IMR-90 (cell line): ENCODE measurements around the gene CPNE9.

ENCODE experiments used
- CEBPB ChIP-seq: IDR thresholded peaks from 2 replicates; pipeline ENCODE4 v1.6.1; 2012; ENCODE audit warnings: low read depth, low read length, improper control_type of control experiment
- CHD1 ChIP-seq: IDR thresholded peaks from 2 replicates; pipeline ENCODE4 v1.6.1; 2012; ENCODE audit warnings: low read depth, low read length, improper control_type of control experiment
- FOS ChIP-seq: fragments of 150-350 bp; IDR thresholded peaks from 2 replicates; pipeline ENCODE4 v1.6.1; 2016; ENCODE audit warnings: low read depth, low read length
- MAFK ChIP-seq: IDR thresholded peaks from 2 replicates; pipeline ENCODE4 v1.6.1; 2012; ENCODE audit warnings: low read depth, low read length, improper control_type of control experiment
- MXI1 ChIP-seq: IDR thresholded peaks from 2 replicates; pipeline ENCODE4 v1.6.1; 2012; ENCODE audit warnings: low read depth, mild to moderate bottlenecking, low read length, moderate library complexity, borderline replicate concordance
- POLR2A ChIP-seq: IDR thresholded peaks from 2 replicates; pipeline ENCODE4 v1.6.1; 2012; ENCODE audit warnings: mild to moderate bottlenecking, low read depth, low read length
- RAD21 ChIP-seq: IDR thresholded peaks from 2 replicates; pipeline ENCODE4 v1.6.1; 2012; ENCODE audit warnings: low read length, improper control_type of control experiment
- RFX5 ChIP-seq: IDR thresholded peaks from 2 replicates; pipeline ENCODE4 v1.8.0; 2012; ENCODE audit warnings: low read depth, mild to moderate bottlenecking, low read length, moderate library complexity
- SMC3 ChIP-seq: fragments of 150-350 bp; IDR thresholded peaks from 2 replicates; pipeline ENCODE4 v1.6.1; 2016; ENCODE audit warnings: low read depth, mild to moderate bottlenecking, antibody characterized with exemption, low read length, moderate library complexity
- TF ChIP-seq, protein P1 (sequence below): conservative IDR thresholded peaks from 2 replicates; pipeline ENCODE4 v1.5.1; 2012; ENCODE audit warnings: mild to moderate bottlenecking, low read depth, low read length, improper control_type of control experiment
- TF ChIP-seq, protein P2 (sequence below): fragments of 150-350 bp; IDR thresholded peaks from 2 replicates; pipeline ENCODE4 v1.6.1; 2016; ENCODE audit warnings: low read depth, mild to moderate bottlenecking, low read length, moderate library complexity, borderline replicate concordance
- TF ChIP-seq, protein P3 (sequence below): fragments of 150-350 bp; IDR thresholded peaks from 2 replicates; pipeline ENCODE4 v1.6.1; 2017; ENCODE audit warnings: mild to moderate bottlenecking, antibody characterized with exemption, low read length, low read depth

DNA sequence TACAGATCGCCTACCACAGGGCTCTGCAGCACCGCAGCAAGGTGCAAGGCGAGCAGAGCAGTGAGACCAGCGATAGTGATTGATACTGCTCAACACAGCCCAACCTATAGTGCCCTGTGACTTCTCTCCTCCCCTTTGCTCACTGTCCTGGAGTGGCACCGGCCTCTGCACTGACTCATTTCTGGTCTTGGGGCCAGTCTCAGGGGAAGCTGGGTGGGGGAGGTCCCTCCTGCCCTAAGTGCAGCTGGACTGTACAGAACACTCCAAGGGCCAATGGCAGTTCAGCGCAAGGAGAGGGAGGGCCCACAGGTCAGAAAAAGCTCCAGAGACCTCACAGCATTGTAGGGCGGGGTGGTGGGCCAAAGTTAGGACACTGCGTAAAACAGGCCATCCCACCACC is 43.6 kb downstream of the CPNE9 start:
- TF ChIP-seq, protein P1, sequence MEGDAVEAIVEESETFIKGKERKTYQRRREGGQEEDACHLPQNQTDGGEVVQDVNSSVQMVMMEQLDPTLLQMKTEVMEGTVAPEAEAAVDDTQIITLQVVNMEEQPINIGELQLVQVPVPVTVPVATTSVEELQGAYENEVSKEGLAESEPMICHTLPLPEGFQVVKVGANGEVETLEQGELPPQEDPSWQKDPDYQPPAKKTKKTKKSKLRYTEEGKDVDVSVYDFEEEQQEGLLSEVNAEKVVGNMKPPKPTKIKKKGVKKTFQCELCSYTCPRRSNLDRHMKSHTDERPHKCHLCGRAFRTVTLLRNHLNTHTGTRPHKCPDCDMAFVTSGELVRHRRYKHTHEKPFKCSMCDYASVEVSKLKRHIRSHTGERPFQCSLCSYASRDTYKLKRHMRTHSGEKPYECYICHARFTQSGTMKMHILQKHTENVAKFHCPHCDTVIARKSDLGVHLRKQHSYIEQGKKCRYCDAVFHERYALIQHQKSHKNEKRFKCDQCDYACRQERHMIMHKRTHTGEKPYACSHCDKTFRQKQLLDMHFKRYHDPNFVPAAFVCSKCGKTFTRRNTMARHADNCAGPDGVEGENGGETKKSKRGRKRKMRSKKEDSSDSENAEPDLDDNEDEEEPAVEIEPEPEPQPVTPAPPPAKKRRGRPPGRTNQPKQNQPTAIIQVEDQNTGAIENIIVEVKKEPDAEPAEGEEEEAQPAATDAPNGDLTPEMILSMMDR = no peak
- no peak for TF ChIP-seq MXI1
- no peak for TF ChIP-seq CEBPB
- TF ChIP-seq, protein P2, sequence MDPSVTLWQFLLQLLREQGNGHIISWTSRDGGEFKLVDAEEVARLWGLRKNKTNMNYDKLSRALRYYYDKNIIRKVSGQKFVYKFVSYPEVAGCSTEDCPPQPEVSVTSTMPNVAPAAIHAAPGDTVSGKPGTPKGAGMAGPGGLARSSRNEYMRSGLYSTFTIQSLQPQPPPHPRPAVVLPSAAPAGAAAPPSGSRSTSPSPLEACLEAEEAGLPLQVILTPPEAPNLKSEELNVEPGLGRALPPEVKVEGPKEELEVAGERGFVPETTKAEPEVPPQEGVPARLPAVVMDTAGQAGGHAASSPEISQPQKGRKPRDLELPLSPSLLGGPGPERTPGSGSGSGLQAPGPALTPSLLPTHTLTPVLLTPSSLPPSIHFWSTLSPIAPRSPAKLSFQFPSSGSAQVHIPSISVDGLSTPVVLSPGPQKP = no peak
- TF ChIP-seq CHD1 = no peak
- no peak for TF ChIP-seq POLR2A
- TF ChIP-seq RFX5 = no peak
- TF ChIP-seq RAD21 = no peak
- TF ChIP-seq MAFK = no peak
- TF ChIP-seq, protein P3, sequence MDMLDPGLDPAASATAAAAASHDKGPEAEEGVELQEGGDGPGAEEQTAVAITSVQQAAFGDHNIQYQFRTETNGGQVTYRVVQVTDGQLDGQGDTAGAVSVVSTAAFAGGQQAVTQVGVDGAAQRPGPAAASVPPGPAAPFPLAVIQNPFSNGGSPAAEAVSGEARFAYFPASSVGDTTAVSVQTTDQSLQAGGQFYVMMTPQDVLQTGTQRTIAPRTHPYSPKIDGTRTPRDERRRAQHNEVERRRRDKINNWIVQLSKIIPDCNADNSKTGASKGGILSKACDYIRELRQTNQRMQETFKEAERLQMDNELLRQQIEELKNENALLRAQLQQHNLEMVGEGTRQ = no peak
- TF ChIP-seq SMC3 = no peak
- peak; percentile 24; the same call in 1 of the 2 replicates for TF ChIP-seq FOS
